HG03280 (cell line): ENCODE data around the gene SLC28A3.
A peak's percentile ranks its signal among the peaks of the same experiment; 100 is the strongest.

Experiments
- ATAC-seq: cut with Tn5 transposase; IDR thresholded peaks from one replicate; pipeline ENCODE4 v1.9.1; 2021; ENCODE audit warnings: mild to moderate bottlenecking, moderate library complexity; ENCODE audit not compliant: unreplicated experiment

The SLC28A3 gene

DNA sequence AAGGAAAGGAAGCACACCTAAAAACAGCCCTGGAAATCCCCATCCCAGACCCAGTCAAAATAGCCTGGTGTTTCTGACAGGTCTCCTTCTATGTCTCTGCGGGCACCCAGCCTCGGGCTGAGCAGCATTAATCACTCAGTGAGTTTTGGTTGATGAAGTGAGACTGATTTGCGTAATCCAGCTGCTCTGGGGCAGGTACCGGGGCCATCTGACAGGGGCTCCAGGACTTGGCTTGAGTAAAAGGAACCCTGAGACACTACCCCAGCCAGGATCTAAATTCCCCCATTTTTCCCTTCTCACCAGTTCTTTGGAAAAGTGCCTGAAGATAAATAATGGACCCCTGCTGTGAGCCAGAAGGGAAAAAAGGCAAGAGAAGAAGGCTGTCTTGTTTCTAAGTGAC, 596 bp downstream of the SLC28A3 start:
- ATAC-seq = no peak

GRCh38 chr9:84339503-84339902, 1.1 kb downstream of the SLC28A3 start:
- no peak for ATAC-seq

DNA sequence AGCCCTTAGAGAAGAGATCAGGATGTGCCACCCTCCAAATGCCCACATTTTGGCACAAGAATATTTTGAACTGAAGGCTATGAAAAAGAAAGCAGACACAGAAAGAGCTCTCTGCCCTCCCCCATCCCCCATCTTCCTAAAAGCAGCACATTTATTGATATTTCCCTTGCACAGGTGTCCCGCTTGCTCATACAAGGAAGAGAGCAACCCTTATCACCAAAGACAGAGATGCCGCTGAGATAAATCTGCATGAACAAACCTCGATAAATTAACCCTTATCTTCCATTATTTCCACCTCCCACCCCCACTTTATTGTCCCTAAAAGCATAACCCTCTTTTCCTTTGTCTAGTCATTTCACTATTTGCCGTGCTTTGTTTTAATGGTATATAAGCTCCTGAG, 1.8 kb downstream of the SLC28A3 start:
- ATAC-seq = no peak

GRCh38 chr9:84337252-84337651, 3.3 kb downstream of the SLC28A3 start:
- ATAC-seq = no peak

- ATAC-seq = no peak
Measured at GRCh38 chr9:84331119-84331809, 9.3 kb downstream of the SLC28A3 start.

- ATAC-seq = no peak
Measured at GRCh38 chr9:84330246-84330645, 10.3 kb downstream of the SLC28A3 start.

DNA sequence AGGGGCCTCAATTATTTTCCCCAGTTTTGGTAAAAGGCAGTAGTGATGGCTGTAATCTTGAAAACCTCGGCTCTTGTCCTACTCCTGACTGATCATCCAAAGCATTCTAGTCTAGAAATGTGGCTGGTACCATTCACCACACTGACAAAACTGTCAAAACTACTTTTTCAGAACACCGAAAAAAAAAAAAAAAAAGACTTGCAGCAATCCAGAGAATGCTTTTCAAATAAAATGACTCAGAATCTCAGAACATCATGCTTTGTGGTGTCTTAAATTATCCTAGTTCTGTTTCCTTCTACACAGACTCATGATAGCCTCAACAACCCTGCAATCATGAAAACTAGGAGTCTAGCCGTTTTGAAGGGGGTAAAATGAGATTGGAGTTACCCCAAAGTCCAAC, 13.4 kb downstream of the SLC28A3 start:
- no peak for ATAC-seq

DNA sequence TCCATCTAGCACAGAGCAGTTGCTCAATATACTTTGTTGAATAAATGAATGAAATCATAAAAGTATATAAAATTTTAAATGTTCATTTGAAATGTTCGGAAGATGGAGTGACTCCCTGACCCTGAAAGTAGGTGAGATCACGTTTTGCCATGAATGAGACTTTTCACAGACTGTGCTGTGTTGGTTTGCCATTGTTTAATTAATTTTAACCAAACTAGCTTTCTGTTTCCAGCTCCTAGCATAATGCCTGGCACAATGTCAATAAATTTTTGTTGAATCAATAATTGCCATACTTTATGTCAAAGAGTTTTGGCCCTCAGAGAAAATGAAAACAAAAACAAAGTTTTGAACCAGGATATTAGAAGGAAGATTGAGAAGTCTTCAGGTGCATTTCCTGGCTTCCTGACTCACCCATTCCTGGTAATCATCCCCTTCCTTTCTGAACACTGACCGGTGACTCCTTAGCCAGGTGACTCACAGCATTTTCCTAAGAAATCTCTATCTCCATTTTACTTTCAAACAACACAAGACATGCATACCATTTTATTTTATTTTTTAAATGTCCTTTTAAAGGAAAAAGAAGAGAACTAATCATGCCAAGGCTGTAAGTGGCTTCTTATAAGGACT, 15.1 kb downstream of the SLC28A3 start:
- ATAC-seq = no peak

- ATAC-seq = no peak
Measured at GRCh38 chr9:84324811-84325210, 15.7 kb downstream of the SLC28A3 start.

DNA sequence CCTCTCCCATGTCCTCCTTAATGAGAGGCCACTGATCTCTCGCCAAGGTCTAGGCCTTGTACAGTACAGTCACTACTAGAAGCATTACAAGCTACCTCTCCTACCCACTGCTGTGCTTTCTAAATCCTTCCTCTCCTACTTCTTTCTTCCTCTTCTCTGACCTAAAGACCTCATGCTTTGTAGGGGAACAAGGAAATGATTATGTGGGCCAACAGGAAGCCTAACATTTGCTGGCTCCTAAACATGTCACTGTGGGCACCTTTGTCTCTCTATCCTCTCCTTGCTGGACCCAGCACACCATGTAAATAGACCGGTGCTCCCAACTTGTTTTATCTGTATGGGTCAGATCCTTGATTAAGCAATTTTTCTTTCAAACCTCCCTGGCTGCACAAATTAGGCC, 16.7 kb downstream of the SLC28A3 start:
- ATAC-seq = no peak

DNA sequence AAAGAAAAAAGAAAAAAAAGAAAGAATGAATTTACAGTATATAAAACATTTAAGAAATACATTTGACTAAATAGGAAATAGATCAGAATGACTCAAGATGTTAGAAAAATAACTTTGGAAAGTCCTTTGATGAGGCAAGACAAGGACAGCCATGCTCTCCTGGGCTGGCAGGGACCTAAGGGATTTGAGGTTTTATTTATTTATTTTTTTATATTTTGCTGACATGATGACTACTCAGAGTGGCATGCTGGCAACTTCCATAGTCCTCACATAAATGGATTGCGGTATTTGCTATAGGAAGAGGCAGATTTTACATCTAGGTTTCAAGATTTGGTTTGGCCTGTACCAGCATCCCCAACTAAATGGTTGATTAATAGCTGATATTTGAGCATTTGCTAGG, 17.7 kb downstream of the SLC28A3 start:
- ATAC-seq = no peak

DNA sequence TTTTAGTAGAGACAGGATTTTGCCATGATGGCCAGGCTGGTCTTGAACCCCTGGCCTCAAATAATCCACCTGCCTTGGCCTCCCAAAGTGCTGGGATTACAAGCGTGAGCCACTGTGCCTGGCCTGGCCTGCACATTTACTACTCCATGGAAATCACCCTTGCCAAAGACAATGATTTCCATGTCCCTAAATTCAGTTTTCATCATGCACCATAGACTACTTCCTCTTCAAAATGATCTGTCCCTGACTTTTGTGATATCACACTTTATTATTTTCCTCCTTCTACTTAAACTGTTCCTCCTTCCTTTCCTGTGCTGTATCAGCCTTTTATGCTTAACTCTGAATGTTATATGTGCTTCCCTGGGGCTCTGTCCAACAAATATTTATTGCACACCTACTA, 20.3 kb downstream of the SLC28A3 start:
- ATAC-seq = no peak

DNA sequence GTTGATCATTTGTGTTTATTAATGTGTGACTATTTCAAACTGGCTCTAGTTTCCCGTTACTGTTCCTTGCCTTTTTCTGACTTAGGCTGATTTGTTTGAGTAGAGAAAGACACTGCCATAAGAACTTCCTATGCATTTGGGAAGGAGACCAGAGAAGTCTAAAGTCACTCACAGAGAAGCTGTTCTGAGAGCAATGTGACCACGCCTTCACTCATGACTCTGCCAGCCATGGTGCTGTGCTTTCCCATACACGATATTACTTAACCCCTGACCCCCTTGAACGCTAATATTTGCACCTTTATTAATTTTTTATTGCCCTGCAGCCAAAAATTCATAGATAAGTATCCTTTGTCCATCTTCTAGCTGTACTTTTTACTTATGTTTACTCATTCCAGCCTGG, 20.9 kb downstream of the SLC28A3 start:
- ATAC-seq = no peak

DNA sequence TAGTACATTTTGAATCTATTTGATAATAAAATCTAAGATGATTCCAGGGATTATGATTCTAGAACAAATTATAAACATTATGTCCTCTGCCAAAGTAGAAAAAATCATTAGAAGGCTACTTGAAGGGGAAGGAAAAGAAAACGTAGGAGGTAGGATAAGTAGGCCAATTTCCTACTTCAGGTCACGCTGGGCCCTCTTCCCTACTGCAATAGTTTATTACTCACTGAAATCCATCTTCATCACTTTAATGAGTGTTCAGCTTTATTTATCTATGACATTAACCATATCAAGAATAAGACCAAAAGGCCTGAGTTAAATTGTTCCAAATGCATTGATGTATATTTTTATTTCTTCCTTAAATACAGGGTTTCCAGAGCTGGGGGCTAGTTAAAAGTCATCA, 21.6 kb downstream of the SLC28A3 start:
- ATAC-seq = no peak

GRCh38 chr9:84317563-84317962, 23.0 kb downstream of the SLC28A3 start:
- ATAC-seq = no peak

GRCh38 chr9:84315278-84315877, 25.2 kb downstream of the SLC28A3 start:
- peak; percentile 79 for ATAC-seq

GRCh38 chr9:84314306-84314705, 26.3 kb downstream of the SLC28A3 start:
- no peak for ATAC-seq

DNA sequence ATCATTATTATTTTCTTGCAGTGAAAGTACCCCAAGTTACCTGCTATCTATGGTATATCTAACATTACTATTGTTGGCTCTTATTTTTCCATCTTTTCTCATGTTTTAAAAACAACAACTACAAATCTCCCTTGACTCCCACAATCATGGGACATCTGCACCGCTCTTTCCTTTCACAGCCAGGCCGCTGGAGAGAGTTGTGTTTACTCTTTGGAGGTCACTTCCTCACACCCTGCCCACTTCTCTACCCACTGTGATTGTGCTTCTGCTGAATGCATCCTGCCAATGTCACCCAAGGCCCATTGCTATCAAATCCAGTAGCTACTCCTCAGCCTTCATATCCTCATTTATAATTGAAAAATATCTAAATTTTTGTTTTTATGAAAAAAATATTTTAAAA, 29.7 kb downstream of the SLC28A3 start:
- ATAC-seq = no peak

- no peak for ATAC-seq
Measured at GRCh38 chr9:84305497-84306131, 34.9 kb downstream of the SLC28A3 start.

DNA sequence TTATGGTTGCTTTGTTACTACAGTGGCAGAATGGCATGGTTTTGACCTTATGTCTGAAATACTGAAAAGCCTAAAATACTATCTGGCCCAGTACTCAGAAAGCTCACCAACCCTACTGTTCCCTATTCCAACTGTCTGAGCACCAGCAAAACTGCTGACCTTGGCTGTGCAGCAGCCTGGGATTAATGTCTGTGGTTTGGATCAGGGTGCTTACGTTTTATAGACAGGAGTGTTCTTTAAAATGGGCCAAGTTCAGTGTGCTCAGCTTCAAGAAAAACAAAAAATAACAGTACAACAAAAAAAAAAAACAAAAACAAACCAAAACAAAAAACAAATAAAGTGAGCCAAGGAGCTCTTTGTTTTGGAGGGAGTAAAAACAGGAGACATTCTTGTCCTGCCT, 36.4 kb downstream of the SLC28A3 start:
- ATAC-seq = no peak

DNA sequence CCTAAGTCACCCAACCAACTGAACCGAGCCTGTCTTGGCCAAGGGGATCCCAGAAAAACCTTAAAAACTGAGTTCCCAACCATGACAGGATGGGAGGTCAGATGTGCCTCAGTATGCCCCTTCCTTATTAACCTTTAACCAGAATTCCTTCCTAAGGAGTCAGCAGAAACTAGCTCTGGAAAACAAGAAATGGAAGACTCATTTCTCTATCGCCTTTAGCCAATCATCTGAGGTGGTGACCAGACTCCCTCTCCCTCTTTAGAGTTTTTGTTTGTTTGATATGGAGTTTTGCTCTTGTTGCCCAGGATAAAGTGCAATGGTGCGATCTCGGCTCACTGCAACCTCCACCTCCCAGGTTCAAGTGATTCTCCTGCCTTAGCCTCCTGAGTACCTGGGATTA, 37.5 kb downstream of the SLC28A3 start:
- no peak for ATAC-seq

GRCh38 chr9:84301851-84302250, 38.7 kb downstream of the SLC28A3 start:
- no peak for ATAC-seq
